T-helper 2 cell treated with Interferon-gamma antibody and Interleukin-4, amounts not matched to agents 5 μg/mL and 100 μg/mL, for 36 hours (primary cell): Measurements from ENCODE around the gene GNG10.

Source experiments
- DNase-seq: peaks from one replicate; pipeline ENCODE4 v3.0.0; 2021; ENCODE audit warnings: low spot score
- H3K27ac Mint-ChIP-seq: one replicate; pipeline ENCODE4 v1.8.0; 2021; ENCODE audit warnings: mild to moderate bottlenecking, mixed read lengths
- H3K27me3 Mint-ChIP-seq: one replicate; pipeline ENCODE4 v1.8.0; 2021; ENCODE audit warnings: low read depth, mixed read lengths
- H3K36me3 Mint-ChIP-seq: one replicate; pipeline ENCODE4 v1.8.0; 2021; ENCODE audit warnings: low read depth, mixed read lengths
- H3K4me1 Mint-ChIP-seq: one replicate; pipeline ENCODE4 v1.8.0; 2021; ENCODE audit warnings: low read depth, mixed read lengths
- H3K4me3 Mint-ChIP-seq: one replicate; pipeline ENCODE4 v1.8.0; 2022; ENCODE audit warnings: mild to moderate bottlenecking, moderate library complexity, mixed read lengths
- H3K9me3 Mint-ChIP-seq: one replicate; pipeline ENCODE4 v1.8.0; 2021; ENCODE audit warnings: mixed read lengths

The GNG10 gene

DNA sequence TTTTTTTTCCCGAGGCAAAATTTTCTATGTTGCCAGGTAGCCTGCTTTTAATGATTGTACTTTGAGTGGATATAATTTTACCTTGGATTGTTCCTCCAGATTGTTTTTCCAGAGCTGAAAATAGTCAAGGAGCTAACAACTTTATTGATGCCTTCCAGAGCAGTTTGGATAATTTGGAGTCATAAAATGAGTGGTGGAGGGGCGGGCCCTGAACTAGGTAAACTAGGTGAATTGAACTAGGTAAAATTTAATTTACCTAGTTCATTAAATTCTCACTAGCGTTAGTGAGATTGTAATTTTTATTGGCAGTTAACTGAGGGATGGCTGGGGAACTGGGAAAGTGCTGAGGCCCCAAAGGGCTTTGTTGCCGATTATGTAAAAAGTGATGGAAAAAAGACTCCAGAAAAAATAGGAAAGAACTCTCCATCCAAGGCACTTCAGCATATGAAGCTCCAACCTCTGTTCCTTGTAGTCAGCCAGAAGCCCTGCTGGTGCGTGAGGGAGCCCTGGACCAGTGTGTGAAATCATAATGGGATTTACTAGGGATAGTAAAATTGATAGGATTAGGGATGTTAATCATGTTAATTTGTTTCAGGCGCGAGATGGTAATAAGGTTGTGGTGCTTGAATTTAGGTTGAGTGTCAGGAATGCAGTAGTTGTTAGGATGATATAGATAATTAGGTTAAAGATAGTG is 28.6 kb upstream of the GNG10 start:
- peak overlapping the region; percentile 95 for H3K4me3 Mint-ChIP-seq
- H3K4me1 Mint-ChIP-seq = peaks cover 31% of the 10 kb centered on the region
- no peak overlapping the region for H3K27ac Mint-ChIP-seq
- no peaks in the 10 kb centered on the region for H3K9me3 Mint-ChIP-seq
- peaks cover 1% of the 10 kb centered on the region for H3K36me3 Mint-ChIP-seq
- DNase-seq = no peak
- H3K27me3 Mint-ChIP-seq = no peaks in the 10 kb centered on the region

- Mint-ChIP-seq H3K4me3 (peak overlapping the region; percentile 95), H3K4me1 (peaks cover 31% of the 10 kb centered on the region), H3K27ac (no peak overlapping the region), H3K9me3 (no peaks in the 10 kb centered on the region), H3K36me3 (peaks cover 1% of the 10 kb centered on the region), H3K27me3 (no peaks in the 10 kb centered on the region)
- DNase-seq = no peak
Observed at GRCh38 chr9:111633389-111633736, 28.0 kb upstream of the GNG10 start.

- no peaks in the 10 kb centered on the region for H3K9me3 Mint-ChIP-seq
- H3K4me1 Mint-ChIP-seq = peaks cover 31% of the 10 kb centered on the region
- H3K4me3 Mint-ChIP-seq = no peak overlapping the region
- H3K36me3 Mint-ChIP-seq = peaks cover 1% of the 10 kb centered on the region
- H3K27ac Mint-ChIP-seq = no peak overlapping the region
- no peak for DNase-seq
- H3K27me3 Mint-ChIP-seq = no peaks in the 10 kb centered on the region
Observed at GRCh38 chr9:111634860-111635259, 26.5 kb upstream of the GNG10 start.

DNA sequence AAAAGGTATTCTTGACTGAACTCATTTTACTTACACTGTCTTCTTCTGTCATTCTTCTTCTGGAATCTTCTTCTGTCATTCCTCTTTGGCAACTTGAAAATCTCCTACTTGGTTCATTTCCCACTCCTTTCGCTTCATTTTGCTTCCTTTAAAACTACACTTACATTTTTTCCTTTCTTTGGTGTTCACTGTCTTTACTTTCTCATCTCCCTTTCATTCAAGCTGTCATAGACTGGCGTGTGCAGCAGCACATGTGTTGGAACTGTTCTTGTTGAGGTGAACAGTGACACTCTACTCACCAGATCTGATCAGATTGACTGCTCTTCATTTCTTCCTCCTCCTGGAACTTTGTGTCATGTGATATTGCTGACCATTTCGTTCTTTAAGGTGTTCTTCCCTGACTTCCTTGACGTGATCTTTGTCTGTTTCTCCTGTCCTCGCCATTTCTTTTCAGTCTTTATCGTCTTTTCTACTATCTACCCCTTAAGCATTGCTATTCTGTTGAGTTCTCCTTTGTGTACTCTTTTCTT is 23.9 kb upstream of the GNG10 start:
- Mint-ChIP-seq H3K27ac (no peak overlapping the region), H3K36me3 (peaks cover 1% of the 10 kb centered on the region), H3K4me1 (peaks cover 21% of the 10 kb centered on the region), H3K27me3 (no peaks in the 10 kb centered on the region), H3K4me3 (no peak overlapping the region), H3K9me3 (no peaks in the 10 kb centered on the region)
- no peak for DNase-seq

DNA sequence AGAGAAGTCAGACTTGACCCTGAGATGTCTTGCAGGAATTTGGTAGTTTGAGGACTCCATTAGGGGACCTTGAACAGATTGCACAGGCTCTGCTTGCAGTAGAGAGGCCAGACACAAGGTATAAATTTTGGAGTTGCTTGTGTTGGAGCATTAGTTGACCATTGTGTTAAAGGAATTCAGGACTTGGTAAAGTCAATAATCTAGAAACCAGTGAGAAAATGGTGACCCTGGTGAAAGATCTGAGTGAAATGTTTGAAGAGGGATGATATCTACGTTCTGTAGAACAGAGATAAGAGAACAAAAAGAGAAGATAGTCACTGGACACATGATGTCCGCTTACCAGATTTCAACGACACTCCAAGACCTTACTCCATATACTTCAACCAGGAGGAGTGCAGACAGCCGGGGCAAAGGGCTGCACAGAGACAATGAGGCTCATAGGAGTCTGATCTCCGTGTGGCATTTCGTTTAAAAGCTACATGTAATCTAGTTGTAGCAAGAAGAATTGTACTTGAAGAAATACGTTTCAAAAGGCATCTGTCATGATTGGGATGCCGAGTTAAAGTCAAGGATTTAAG is 17.1 kb upstream of the GNG10 start:
- no peaks in the 10 kb centered on the region for H3K9me3 Mint-ChIP-seq
- no peak overlapping the region for H3K27ac Mint-ChIP-seq
- no peak overlapping the region for H3K4me3 Mint-ChIP-seq
- DNase-seq = no peak
- H3K36me3 Mint-ChIP-seq = peaks cover 23% of the 10 kb centered on the region
- no peaks in the 10 kb centered on the region for H3K4me1 Mint-ChIP-seq
- H3K27me3 Mint-ChIP-seq = no peaks in the 10 kb centered on the region

DNA sequence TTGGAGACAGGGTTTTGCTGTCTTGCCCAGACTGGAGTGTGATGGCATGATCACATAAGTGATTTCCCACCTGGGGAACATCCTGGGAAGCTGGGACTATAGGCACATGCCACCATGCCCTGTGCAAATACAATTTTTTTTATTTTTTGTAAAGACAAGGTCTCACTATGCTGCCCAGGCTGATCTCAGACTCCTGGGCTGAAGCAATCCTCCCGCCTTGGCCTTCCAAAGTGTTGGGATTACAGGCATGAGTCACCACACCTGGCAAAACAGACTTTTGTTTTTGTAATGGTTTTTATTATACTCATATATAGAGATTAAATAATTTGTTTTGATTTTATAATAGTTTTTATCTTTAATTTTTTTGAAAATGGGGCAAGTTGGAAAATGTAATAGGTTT is 15.6 kb upstream of the GNG10 start:
- H3K27me3 Mint-ChIP-seq = no peaks in the 10 kb centered on the region
- no peak for DNase-seq
- H3K4me1 Mint-ChIP-seq = no peaks in the 10 kb centered on the region
- H3K9me3 Mint-ChIP-seq = no peaks in the 10 kb centered on the region
- H3K4me3 Mint-ChIP-seq = no peak overlapping the region
- no peak overlapping the region for H3K27ac Mint-ChIP-seq
- H3K36me3 Mint-ChIP-seq = peaks cover 29% of the 10 kb centered on the region

GRCh38 chr9:111646417-111646816 is 15.0 kb upstream of the GNG10 start:
- H3K4me1 Mint-ChIP-seq = no peaks in the 10 kb centered on the region
- no peak for DNase-seq
- no peaks in the 10 kb centered on the region for H3K27me3 Mint-ChIP-seq
- H3K27ac Mint-ChIP-seq = no peak overlapping the region
- peaks cover 29% of the 10 kb centered on the region for H3K36me3 Mint-ChIP-seq
- H3K9me3 Mint-ChIP-seq = no peaks in the 10 kb centered on the region
- no peak overlapping the region for H3K4me3 Mint-ChIP-seq

DNA sequence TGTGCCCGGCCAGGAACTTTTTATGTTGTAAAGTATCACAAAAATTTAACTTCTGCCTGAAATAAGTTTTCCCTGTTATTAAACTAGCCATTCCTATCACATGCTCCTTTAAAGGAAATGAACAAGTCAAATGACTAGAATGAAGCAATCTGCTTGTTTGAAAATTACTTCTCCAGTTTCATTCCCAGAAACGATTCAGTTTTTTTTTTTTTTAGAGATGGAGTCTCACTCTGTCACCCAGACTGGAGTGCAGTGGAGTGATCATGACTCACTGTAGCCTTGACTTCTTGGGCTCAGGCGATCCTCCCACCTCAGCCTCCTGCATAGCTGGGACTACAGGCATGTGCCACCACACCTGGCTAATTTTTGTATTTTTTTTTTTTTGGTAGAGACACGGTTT is 13.3 kb upstream of the GNG10 start:
- Mint-ChIP-seq H3K4me1 (no peaks in the 10 kb centered on the region), H3K27me3 (no peaks in the 10 kb centered on the region), H3K36me3 (peaks cover 26% of the 10 kb centered on the region), H3K9me3 (no peaks in the 10 kb centered on the region), H3K4me3 (no peak overlapping the region), H3K27ac (no peak overlapping the region)
- DNase-seq = no peak

GRCh38 chr9:111649016-111649415 is 12.4 kb upstream of the GNG10 start:
- peaks cover 28% of the 10 kb centered on the region for H3K36me3 Mint-ChIP-seq
- DNase-seq = no peak
- H3K4me3 Mint-ChIP-seq = no peak overlapping the region
- no peaks in the 10 kb centered on the region for H3K27me3 Mint-ChIP-seq
- H3K4me1 Mint-ChIP-seq = no peaks in the 10 kb centered on the region
- no peaks in the 10 kb centered on the region for H3K9me3 Mint-ChIP-seq
- H3K27ac Mint-ChIP-seq = no peak overlapping the region

- H3K36me3 Mint-ChIP-seq = peaks cover 12% of the 10 kb centered on the region
- H3K4me3 Mint-ChIP-seq = no peak overlapping the region
- no peak for DNase-seq
Observed at GRCh38 chr9:111657051-111657450, 4.4 kb upstream of the GNG10 start.

DNA sequence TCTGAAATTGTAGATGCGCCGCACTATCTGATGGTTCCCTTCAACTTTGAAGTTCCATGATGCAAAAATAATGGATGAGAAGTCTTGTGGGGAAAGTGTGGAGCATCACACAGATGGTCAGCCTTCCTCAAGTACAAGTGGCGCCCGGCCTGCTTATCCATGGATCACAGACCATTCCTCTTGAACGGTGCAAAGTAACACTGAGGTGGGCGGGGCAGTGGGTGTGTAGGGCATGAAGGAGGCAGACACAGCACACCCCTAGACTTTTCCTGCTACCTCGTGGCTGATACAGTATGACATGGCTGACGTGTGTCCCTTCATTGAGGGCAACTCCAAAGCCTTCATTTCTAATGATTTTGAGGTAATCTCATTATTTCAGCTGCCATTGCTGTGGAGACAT is 2.5 kb upstream of the GNG10 start:
- no peak overlapping the region for H3K27ac Mint-ChIP-seq
- peaks cover 16% of the 10 kb centered on the region for H3K36me3 Mint-ChIP-seq
- H3K4me1 Mint-ChIP-seq = peaks cover 15% of the 10 kb centered on the region
- H3K27me3 Mint-ChIP-seq = no peaks in the 10 kb centered on the region
- DNase-seq = no peak
- H3K9me3 Mint-ChIP-seq = no peaks in the 10 kb centered on the region
- H3K4me3 Mint-ChIP-seq = no peak overlapping the region

More at GRCh38 chr9:111657051-111657450, 4.4 kb upstream of the GNG10 start:
- peaks cover 1% of the 10 kb centered on the region for H3K4me1 Mint-ChIP-seq
- H3K27ac Mint-ChIP-seq = no peak overlapping the region
- H3K9me3 Mint-ChIP-seq = no peaks in the 10 kb centered on the region
- no peaks in the 10 kb centered on the region for H3K27me3 Mint-ChIP-seq

- no peaks in the 10 kb centered on the region for H3K9me3 Mint-ChIP-seq
- DNase-seq = no peak
Observed at GRCh38 chr9:111659691-111660090, 1.7 kb upstream of the GNG10 start.

GRCh38 chr9:111661802-111662521 is 557 bp downstream of the GNG10 start:
- no peaks in the 10 kb centered on the region for H3K9me3 Mint-ChIP-seq
- H3K4me1 Mint-ChIP-seq = peaks cover 20% of the 10 kb centered on the region
- DNase-seq = no peak
- no peaks in the 10 kb centered on the region for H3K27me3 Mint-ChIP-seq
- peak overlapping the region; percentile 92 for H3K4me3 Mint-ChIP-seq
- H3K27ac Mint-ChIP-seq = peak overlapping the region; percentile 95
- peaks cover 21% of the 10 kb centered on the region for H3K36me3 Mint-ChIP-seq

More at GRCh38 chr9:111659691-111660090, 1.7 kb upstream of the GNG10 start:
- Mint-ChIP-seq H3K27me3 (no peaks in the 10 kb centered on the region), H3K4me1 (peaks cover 17% of the 10 kb centered on the region), H3K4me3 (no peak overlapping the region), H3K36me3 (peaks cover 15% of the 10 kb centered on the region), H3K27ac (no peak overlapping the region)

GRCh38 chr9:111662576-111663300 is 1.3 kb downstream of the GNG10 start:
- Mint-ChIP-seq H3K4me3 (peak overlapping the region; percentile 92), H3K4me1 (peaks cover 20% of the 10 kb centered on the region), H3K9me3 (no peaks in the 10 kb centered on the region), H3K27me3 (no peaks in the 10 kb centered on the region), H3K27ac (peak overlapping the region; percentile 95), H3K36me3 (peaks cover 24% of the 10 kb centered on the region)
- DNase-seq = no peak
